SK-N-MC (cell line): Measurements from ENCODE around the gene SPATA1.

Experiments
- EZH2 ChIP-seq: fragments of 200-600 bp; sonication (generic); IDR thresholded peaks from one replicate; pipeline ENCODE4 v1.6.1; 2017; ENCODE audit warnings: antibody characterized with exemption
- FOXP2 ChIP-seq: optimal IDR thresholded peaks from 2 replicates; pipeline ENCODE3; 2011; ENCODE audit warnings: mild to moderate bottlenecking, moderate library complexity; ENCODE audit not compliant: insufficient read depth; ENCODE audit errors: extremely low read length, control extremely low read depth
- POLR2AphosphoS5 ChIP-seq: IDR thresholded peaks from 2 replicates; pipeline ENCODE4 v1.6.1; 2012; ENCODE audit warnings: mild to moderate bottlenecking, low read depth, low read length, borderline replicate concordance

DNA sequence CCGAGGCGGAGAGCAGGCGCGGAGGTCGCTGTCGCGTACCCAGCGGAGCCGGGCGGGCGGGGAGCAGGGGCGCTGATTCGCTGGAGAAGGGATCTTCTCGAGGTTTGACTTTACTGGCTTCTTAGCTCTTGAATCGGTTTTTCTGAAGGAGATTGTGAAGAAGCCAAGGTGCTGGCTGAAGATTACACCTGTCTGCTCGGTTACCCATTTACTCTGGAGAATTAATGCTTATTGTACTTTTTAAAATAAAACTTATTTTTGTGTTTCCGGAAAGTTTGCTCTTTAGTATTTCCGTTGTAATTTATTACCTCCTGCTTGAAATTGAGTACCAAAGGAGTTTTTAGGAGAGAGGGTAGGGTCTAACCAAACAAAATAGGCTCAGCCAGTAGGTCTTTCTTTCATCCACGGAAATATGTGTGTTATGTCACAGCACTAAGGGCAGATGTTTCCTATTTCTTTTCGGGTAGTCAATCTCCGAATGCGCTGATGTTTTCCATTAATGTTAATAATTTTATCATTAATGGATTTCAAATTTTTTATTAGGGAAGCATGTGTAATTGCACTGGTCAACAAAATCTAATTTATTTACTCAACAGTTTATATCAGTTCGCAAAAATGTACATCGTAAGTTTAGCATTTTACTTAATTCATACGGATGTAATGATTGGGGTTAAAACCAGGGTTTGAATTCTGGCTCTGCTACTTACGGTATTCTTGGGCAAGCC, 705 bp downstream of the SPATA1 start:
- TF ChIP-seq POLR2AphosphoS5 (no peak), EZH2 (no peak), FOXP2 (no peak)
